ENCODE measurements around the gene IL26.
"Not testable (repeated sequence)": the region's sequence is repeated elsewhere in the genome, so short reads cannot be mapped to it uniquely, and the experiment has no call there.

IL26 gene

GRCh38 chr12:68190301-68190700 lies 35.3 kb downstream of the IL26 start:
- no peak for DNase-seq

- DNase-seq: no peak
Observed at GRCh38 chr12:68189821-68190242, 35.8 kb downstream of the IL26 start.

GRCh38 chr12:68185598-68185997 lies 40.0 kb downstream of the IL26 start:
- no peak for DNase-seq

GRCh38 chr12:68180792-68181744 lies 44.5 kb downstream of the IL26 start:
- DNase-seq: peak in 1 of 2 experiments; percentile 18

GRCh38 chr12:68178774-68179439 lies 46.7 kb downstream of the IL26 start:
- DNase-seq: no peak

- DNase-seq: no peak
Observed at GRCh38 chr12:68178184-68178583, 47.4 kb downstream of the IL26 start.

- DNase-seq: no peak
Observed at GRCh38 chr12:68177562-68177961, 48.0 kb downstream of the IL26 start.

- no peak for DNase-seq
Observed at GRCh38 chr12:68176257-68176656, 49.4 kb downstream of the IL26 start.

GRCh38 chr12:68175557-68176061 lies 50.0 kb downstream of the IL26 start:
- DNase-seq: no peak

- DNase-seq: not testable (repeated sequence)
Observed at GRCh38 chr12:68174761-68175160, 50.8 kb downstream of the IL26 start.

GRCh38 chr12:68173792-68174191 lies 51.8 kb downstream of the IL26 start:
- no peak for DNase-seq

- DNase-seq: no peak
Observed at GRCh38 chr12:68170726-68171125, 54.9 kb downstream of the IL26 start.

- DNase-seq: no peak
Observed at GRCh38 chr12:68169213-68169889, 56.3 kb downstream of the IL26 start.

GRCh38 chr12:68166317-68166831 lies 59.2 kb downstream of the IL26 start:
- no peak for DNase-seq

- no peak for DNase-seq
Observed at GRCh38 chr12:68163560-68164081, 62.0 kb downstream of the IL26 start.

- DNase-seq: no peak
Observed at GRCh38 chr12:68162374-68162773, 63.2 kb downstream of the IL26 start.

- DNase-seq: no peak
Observed at GRCh38 chr12:68159681-68160304, 65.8 kb downstream of the IL26 start, which contains the start of gene IFNG. IFNG (minus strand) TSS chr12:68159740; CDS start chr12:68159615, 125 bp downstream.

GRCh38 chr12:68158432-68158831 lies 67.2 kb downstream of the IL26 start:
- peak in 1 of 2 experiments; percentile 24 for DNase-seq

GRCh38 chr12:68157380-68157779 lies 68.2 kb downstream of the IL26 start:
- no peak for DNase-seq

GRCh38 chr12:68156636-68157035 lies 69.0 kb downstream of the IL26 start:
- DNase-seq: no peak

GRCh38 chr12:68154779-68155178 lies 70.8 kb downstream of the IL26 start:
- DNase-seq: peak in 1 of 2 experiments; percentile 17

Data from NCI-H524 (cell line).